Ishikawa (cell line): ENCODE results near the gene RIMBP2.

ENCODE experiments used
- CEBPB ChIP-seq: IDR thresholded peaks from 2 replicates; pipeline ENCODE4 v1.6.1; 2012
- CREB1 ChIP-seq: IDR thresholded peaks from 2 replicates; pipeline ENCODE4 v1.6.1; 2012; ENCODE audit warnings: low read depth
- EGR1 ChIP-seq: IDR thresholded peaks from 2 replicates; pipeline ENCODE4 v1.6.1; 2012
- EP300 ChIP-seq: IDR thresholded peaks from 2 replicates; pipeline ENCODE4 v1.6.1; 2012; ENCODE audit warnings: borderline replicate concordance
- FOXM1 ChIP-seq: IDR thresholded peaks from 2 replicates; pipeline ENCODE4 v1.6.1; 2012; ENCODE audit warnings: low read depth, borderline replicate concordance
- NFIC ChIP-seq: IDR thresholded peaks from 2 replicates; pipeline ENCODE4 v1.6.1; 2012
- RAD21 ChIP-seq: IDR thresholded peaks from 2 replicates; pipeline ENCODE4 v1.6.1; 2012; ENCODE audit warnings: low read depth
- REST ChIP-seq: IDR thresholded peaks from 2 replicates; pipeline ENCODE4 v1.6.1; 2012; ENCODE audit warnings: low read depth, mild to moderate bottlenecking
- TAF1 ChIP-seq: IDR thresholded peaks from 2 replicates; pipeline ENCODE4 v1.6.1; 2012; ENCODE audit warnings: low read depth, mild to moderate bottlenecking
- TCF12 ChIP-seq: IDR thresholded peaks from 2 replicates; pipeline ENCODE4 v1.6.1; 2012; ENCODE audit warnings: low read depth
- TEAD4 ChIP-seq: IDR thresholded peaks from 2 replicates; pipeline ENCODE4 v1.6.1; 2012
- USF1 ChIP-seq: IDR thresholded peaks from 2 replicates; pipeline ENCODE4 v1.6.1; 2012
- YY1 ChIP-seq: IDR thresholded peaks from 2 replicates; pipeline ENCODE4 v1.6.1; 2012; ENCODE audit warnings: low read depth
- ZBTB7A ChIP-seq: IDR thresholded peaks from 2 replicates; pipeline ENCODE4 v1.6.1; 2012; ENCODE audit warnings: low read depth
- TF ChIP-seq, protein P1 (sequence below): IDR thresholded peaks from 2 replicates; pipeline ENCODE4 v1.6.1; 2012

The RIMBP2 gene

DNA sequence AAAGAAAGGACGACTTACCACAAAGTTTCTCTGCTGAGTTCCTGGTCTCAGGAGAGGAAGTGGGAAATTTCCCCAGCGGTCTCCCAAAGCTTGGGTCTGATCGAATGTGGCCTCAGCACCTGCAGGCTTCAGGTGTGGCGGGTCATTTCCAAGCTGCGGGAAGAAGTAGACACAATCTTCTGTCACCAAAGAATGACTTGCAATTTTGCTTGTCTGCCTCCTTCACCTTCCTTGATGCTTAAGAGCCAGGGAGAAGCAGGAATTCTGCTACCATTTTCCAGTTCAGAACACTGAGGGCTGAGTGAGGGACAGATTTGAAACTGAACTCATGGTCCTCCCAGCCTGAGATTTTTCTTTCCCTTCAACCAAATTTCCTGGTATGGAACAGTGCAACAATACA, 87.8 kb downstream of the RIMBP2 start:
- TF ChIP-seq EGR1 (no peak), TCF12 (no peak), NFIC (no peak), ZBTB7A (no peak), USF1 (no peak), YY1 (no peak), FOXM1 (no peak), TEAD4 (no peak)

- no peak for TF ChIP-seq EP300
- TF ChIP-seq RAD21, result no peak
Measured at GRCh38 chr12:130627175-130627574, 88.9 kb downstream of the RIMBP2 start.

DNA sequence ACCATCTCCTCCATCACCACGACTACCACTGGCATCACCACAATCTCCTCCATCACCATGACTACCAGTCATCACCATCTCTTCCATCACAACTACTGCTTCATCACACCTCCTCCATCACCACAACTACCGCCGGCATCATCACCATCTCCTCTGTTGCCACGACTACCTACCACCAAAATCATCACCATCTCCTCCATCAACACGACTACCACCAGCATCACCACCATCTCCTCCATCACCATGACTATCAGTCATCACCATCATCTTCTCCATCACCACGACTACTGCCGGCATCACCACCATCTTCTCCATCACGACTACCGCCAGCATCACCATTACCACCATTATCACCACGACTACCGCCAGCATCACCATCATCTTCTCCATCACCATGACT, 89.5 kb downstream of the RIMBP2 start:
- no peak for TF ChIP-seq EGR1
- TF ChIP-seq REST, result no peak
- TF ChIP-seq ZBTB7A, result no peak
- TF ChIP-seq, protein P1, sequence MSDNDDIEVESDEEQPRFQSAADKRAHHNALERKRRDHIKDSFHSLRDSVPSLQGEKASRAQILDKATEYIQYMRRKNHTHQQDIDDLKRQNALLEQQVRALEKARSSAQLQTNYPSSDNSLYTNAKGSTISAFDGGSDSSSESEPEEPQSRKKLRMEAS, result no peak
- TF ChIP-seq RAD21, result no peak
- TF ChIP-seq YY1, result no peak
- no peak for TF ChIP-seq TAF1
- TF ChIP-seq FOXM1, result no peak
- no peak for TF ChIP-seq EP300
- no peak for TF ChIP-seq NFIC
- no peak for TF ChIP-seq TCF12
- no peak for TF ChIP-seq USF1
- no peak for TF ChIP-seq TEAD4
- TF ChIP-seq CREB1, result no peak
- TF ChIP-seq CEBPB, result no peak

DNA sequence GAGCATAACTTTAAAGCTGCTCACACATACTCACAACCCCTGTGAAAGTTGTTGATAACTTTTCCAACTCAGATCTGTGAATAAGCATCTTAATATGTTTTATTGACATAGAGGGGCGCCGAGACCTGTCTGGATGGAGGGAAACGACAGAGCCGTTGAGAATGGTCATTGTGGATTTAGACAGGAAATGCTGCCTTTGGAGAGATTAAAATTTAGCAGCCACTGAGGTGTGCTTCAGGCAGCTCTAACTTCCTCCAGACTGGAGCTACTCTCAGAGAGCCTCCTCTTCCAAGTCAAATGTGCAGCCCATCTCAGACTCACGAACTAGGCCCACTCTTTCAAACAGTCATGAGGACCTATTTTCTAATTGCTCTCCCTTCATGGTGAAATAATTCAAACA, 90.9 kb downstream of the RIMBP2 start:
- no peak for TF ChIP-seq TAF1
- no peak for TF ChIP-seq REST
- TF ChIP-seq TEAD4, result no peak
- no peak for TF ChIP-seq CEBPB
- TF ChIP-seq ZBTB7A, result no peak
- TF ChIP-seq EP300, result no peak
- TF ChIP-seq YY1, result no peak
- TF ChIP-seq CREB1, result no peak
- TF ChIP-seq, protein P1, result no peak
- TF ChIP-seq USF1, result no peak
- no peak for TF ChIP-seq TCF12
- no peak for TF ChIP-seq FOXM1
- TF ChIP-seq RAD21, result no peak
- no peak for TF ChIP-seq EGR1
- TF ChIP-seq NFIC, result no peak

DNA sequence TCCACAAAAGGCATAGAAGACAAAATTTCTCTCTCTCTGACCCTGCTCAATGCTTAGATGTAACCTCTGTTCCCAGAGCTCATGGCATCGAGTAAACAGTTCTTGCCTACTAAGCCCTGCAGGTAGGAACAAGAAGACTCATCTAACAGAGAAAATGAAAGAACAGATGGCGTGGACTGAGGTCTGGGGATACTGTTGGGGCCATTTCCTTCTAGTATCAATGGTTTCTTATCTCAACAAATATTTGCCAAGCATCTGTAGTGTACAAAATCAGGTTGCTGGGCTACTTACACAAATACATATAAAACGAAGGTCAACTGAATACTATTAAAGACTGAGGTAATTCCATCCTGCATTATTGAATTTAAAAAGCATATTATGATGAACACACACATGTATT, 93.3 kb downstream of the RIMBP2 start:
- no peak for TF ChIP-seq TCF12
- no peak for TF ChIP-seq CEBPB
- no peak for TF ChIP-seq REST
- TF ChIP-seq EP300, result no peak
- TF ChIP-seq YY1, result no peak
- TF ChIP-seq CREB1, result no peak
- no peak for TF ChIP-seq EGR1
- no peak for TF ChIP-seq NFIC
- TF ChIP-seq RAD21, result no peak
- TF ChIP-seq USF1, result no peak
- TF ChIP-seq FOXM1, result no peak
- no peak for TF ChIP-seq ZBTB7A
- no peak for TF ChIP-seq TEAD4
- TF ChIP-seq, protein P1, result no peak
